HG02759 (cell line): ENCODE data around the gene ELOF1.
"Not testable (repeated sequence)": the region's sequence is repeated elsewhere in the genome, so short reads cannot be mapped to it uniquely, and the experiment has no call there.

Source experiments
- ATAC-seq: cut with Tn5 transposase; IDR thresholded peaks from one replicate; pipeline ENCODE4 v1.9.1; 2021; ENCODE audit warnings: mild to moderate bottlenecking, moderate library complexity; ENCODE audit not compliant: unreplicated experiment

Gene ELOF1

GRCh38 chr19:11558881-11559828 lies at the start of gene ELOF1:
ELOF1 (minus strand) TSS chr19:11559230; CDS start chr19:11554347, 4,883 bp downstream.
- peak; percentile 83 for ATAC-seq

- ATAC-seq, result no peak
Measured at GRCh38 chr19:11606484-11606883, 47.5 kb upstream of the ELOF1 start.

- ATAC-seq, result not testable (repeated sequence)
Measured at GRCh38 chr19:11599704-11600103, 40.7 kb upstream of the ELOF1 start.

GRCh38 chr19:11598746-11599145 lies 39.7 kb upstream of the ELOF1 start:
- no peak for ATAC-seq

- no peak for ATAC-seq
Measured at GRCh38 chr19:11598103-11598483, 39.1 kb upstream of the ELOF1 start.

GRCh38 chr19:11597202-11598102 lies 38.4 kb upstream of the ELOF1 start, which contains the start of gene ZNF627:
ZNF627 (plus strand) TSS chr19:11597483; CDS start chr19:11597628, 145 bp downstream.
- ATAC-seq, result peak; percentile 97

GRCh38 chr19:11596156-11596555 lies 37.1 kb upstream of the ELOF1 start:
- ATAC-seq, result no peak

- ATAC-seq, result no peak
Measured at GRCh38 chr19:11594084-11594483, 35.1 kb upstream of the ELOF1 start.

- no peak for ATAC-seq
Measured at GRCh38 chr19:11587975-11588631, 29.1 kb upstream of the ELOF1 start.

- no peak for ATAC-seq
Measured at GRCh38 chr19:11587302-11587974, 28.4 kb upstream of the ELOF1 start.

- no peak for ATAC-seq
Measured at GRCh38 chr19:11586331-11586730, 27.3 kb upstream of the ELOF1 start.

- ATAC-seq, result peak; percentile 84
Measured at GRCh38 chr19:11581740-11582139, 22.7 kb upstream of the ELOF1 start.

- no peak for ATAC-seq
Measured at GRCh38 chr19:11580116-11580515, 21.1 kb upstream of the ELOF1 start.

GRCh38 chr19:11578258-11579142 lies 19.5 kb upstream of the ELOF1 start:
- ATAC-seq, result no peak

- ATAC-seq, result no peak
Measured at GRCh38 chr19:11577451-11578257, 18.6 kb upstream of the ELOF1 start, which contains the start of gene ACP5. ACP5 (minus strand) TSS chr19:11577645; CDS start chr19:11577317, 328 bp downstream.

GRCh38 chr19:11576227-11576626 lies 17.2 kb upstream of the ELOF1 start:
- no peak for ATAC-seq

- ATAC-seq, result no peak
Measured at GRCh38 chr19:11574689-11575088, 15.7 kb upstream of the ELOF1 start.

GRCh38 chr19:11573763-11574162 lies 14.7 kb upstream of the ELOF1 start:
- not testable (repeated sequence) for ATAC-seq
